ENCODE results near the gene THOC6. TPM values are rescaled to one million over a fixed set of nuclear protein-coding genes. Genes with fewer than 3 reads are reported as not detected.

THOC6 gene
- total RNA-seq, 2 experiments from 2014 or later = 12.0 to 12.9 TPM

- Mint-ChIP-seq H3K27ac (no peak overlapping the region), H3K4me3 (no peak overlapping the region), H3K27me3 (no peaks in the 10 kb centered on the region), H3K4me1 (ENCODE audit: low read depth) (no peaks in the 10 kb centered on the region), H3K36me3 (ENCODE audit: low read depth) (no peaks in the 10 kb centered on the region), H3K9me3 (no peaks in the 10 kb centered on the region)
- ChIA-PET CTCF (no interaction called here), POLR2A (no interaction called here)
- no peak for TF ChIP-seq CTCF (IDR thresholded peaks at IDR 0.05)
- no peaks in the 10 kb centered on the region for H3K27me3 ChIP-seq (ENCODE audit: control insufficient read depth in 1 of 2, insufficient read depth in 2 of 2, low read length in 2 of 2)
- DNase-seq (no peak), ATAC-seq (ENCODE audit: poor library complexity) (no peak)
- H3K27ac ChIP-seq (ENCODE audit: low read depth in 1 of 2, low read length in 2 of 2) = no peak overlapping the region
- peaks cover 5% of the 10 kb centered on the region for H3K4me1 ChIP-seq (ENCODE audit: insufficient read depth, low read length)
- no peaks in the 10 kb centered on the region for H3K9me3 ChIP-seq (ENCODE audit: control insufficient read depth in 1 of 2, insufficient read depth in 1 of 2, low read length in 2 of 2)
- intact Hi-C loops (cut with DNase I, micrococcal nuclease) = no loop called here
- H3K4me3 ChIP-seq (ENCODE audit: low read length) = no peak overlapping the region
- H3K36me3 ChIP-seq (ENCODE audit: insufficient read depth, low read length) = no peaks in the 10 kb centered on the region
Measured at GRCh38 chr16:2988590-2989099, 35.2 kb upstream of the THOC6 start.

DNA sequence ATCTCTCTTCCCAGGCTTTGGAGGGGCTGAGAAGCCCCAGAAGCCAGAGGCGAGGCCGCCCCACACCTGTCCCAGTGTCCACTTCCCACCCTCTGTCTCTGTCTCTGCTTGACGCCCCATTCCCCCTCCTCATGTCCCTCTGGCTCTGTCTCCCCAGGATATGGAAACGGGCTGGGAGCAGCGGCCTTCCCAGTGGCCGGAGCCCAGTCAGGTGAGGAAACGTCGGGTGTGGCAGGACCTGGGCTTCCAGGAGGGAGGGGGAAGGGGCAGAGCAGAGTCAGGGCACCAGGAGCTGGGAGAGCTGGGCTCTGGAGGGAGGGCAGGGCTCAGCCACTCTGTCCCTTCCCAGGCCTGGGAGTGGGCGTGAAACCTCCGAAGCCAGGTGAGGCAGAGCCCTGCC lies 32.9 kb upstream of the THOC6 start:
- Histone ChIP-seq H3K9me3 (ENCODE audit: control insufficient read depth in 1 of 2, insufficient read depth in 1 of 2, low read length in 2 of 2) (no peaks in the 10 kb centered on the region), H3K36me3 (ENCODE audit: insufficient read depth, low read length) (no peaks in the 10 kb centered on the region), H3K4me1 (ENCODE audit: insufficient read depth, low read length) (no peaks in the 10 kb centered on the region), H3K27me3 (ENCODE audit: control insufficient read depth in 1 of 2, insufficient read depth in 2 of 2, low read length in 2 of 2) (no peaks in the 10 kb centered on the region), H3K4me3 (ENCODE audit: low read length) (no peak overlapping the region), H3K27ac (ENCODE audit: low read depth in 1 of 2, low read length in 2 of 2) (no peak overlapping the region)
- H3K27me3 Mint-ChIP-seq = no peaks in the 10 kb centered on the region
- no peaks in the 10 kb centered on the region for H3K4me1 Mint-ChIP-seq (ENCODE audit: low read depth)
- DNase-seq = no peak
- ChIA-PET POLR2A (no interaction called here), CTCF (no interaction called here)
- no peak overlapping the region for H3K27ac Mint-ChIP-seq
- no peak overlapping the region for H3K4me3 Mint-ChIP-seq
- ATAC-seq (ENCODE audit: poor library complexity) = no peak
- no peaks in the 10 kb centered on the region for H3K36me3 Mint-ChIP-seq (ENCODE audit: low read depth)
- no peak for TF ChIP-seq CTCF (IDR thresholded peaks at IDR 0.05)
- H3K9me3 Mint-ChIP-seq = no peaks in the 10 kb centered on the region
- intact Hi-C loops (cut with DNase I, micrococcal nuclease) = no loop called here

- H3K36me3 Mint-ChIP-seq (ENCODE audit: low read depth) = no peaks in the 10 kb centered on the region
- no peak overlapping the region for H3K4me3 ChIP-seq (ENCODE audit: low read length)
- H3K27me3 Mint-ChIP-seq = no peaks in the 10 kb centered on the region
- no peak for ATAC-seq (ENCODE audit: poor library complexity)
- H3K27ac Mint-ChIP-seq = no peak overlapping the region
- H3K27me3 ChIP-seq (ENCODE audit: control insufficient read depth in 1 of 2, insufficient read depth in 2 of 2, low read length in 2 of 2) = no peaks in the 10 kb centered on the region
- intact Hi-C loops (cut with DNase I, micrococcal nuclease) = no loop called here
- DNase-seq = no peak
- H3K36me3 ChIP-seq (ENCODE audit: insufficient read depth, low read length) = no peaks in the 10 kb centered on the region
- CTCF ChIA-PET = no interaction called here
- H3K27ac ChIP-seq (ENCODE audit: low read depth in 1 of 2, low read length in 2 of 2) = no peak overlapping the region
- no peak for TF ChIP-seq CTCF (IDR thresholded peaks at IDR 0.05)
- H3K4me3 Mint-ChIP-seq = no peak overlapping the region
- POLR2A ChIA-PET = no interaction called here
- no peaks in the 10 kb centered on the region for H3K9me3 ChIP-seq (ENCODE audit: control insufficient read depth in 1 of 2, insufficient read depth in 1 of 2, low read length in 2 of 2)
- no peaks in the 10 kb centered on the region for H3K9me3 Mint-ChIP-seq
- H3K4me1 ChIP-seq (ENCODE audit: insufficient read depth, low read length) = no peaks in the 10 kb centered on the region
- no peaks in the 10 kb centered on the region for H3K4me1 Mint-ChIP-seq (ENCODE audit: low read depth)
Measured at GRCh38 chr16:2991566-2992261, 32.1 kb upstream of the THOC6 start.
